SH-SY5Y (cell line): ENCODE results near the gene UBE2G2.

Experiments used
- GATA2 ChIP-seq: IDR thresholded peaks from 2 replicates; pipeline ENCODE4 v1.6.1; 2011; ENCODE audit warnings: mild to moderate bottlenecking, low read depth, low read length
- GATA3 ChIP-seq: IDR thresholded peaks from 2 replicates; pipeline ENCODE4 v1.6.1; 2011; ENCODE audit warnings: low read depth, mild to moderate bottlenecking, low read length, moderate library complexity

- TF ChIP-seq GATA2 (no peak), GATA3 (no peak)
Observed at GRCh38 chr21:44780767-44781459, 20.7 kb downstream of the UBE2G2 start.
